Bronchial epithelial cell (primary cell): ENCODE data around the gene MMP25. TPM values are rescaled to one million over a fixed set of nuclear protein-coding genes. Genes with fewer than 3 reads are reported as not detected.

Source experiments
- DNase-seq: peaks from one replicate; pipeline ENCODE4 v3.0.0-alpha.2; 2010; ENCODE audit warnings: low read depth
- FAIRE-seq: peaks from 2 replicates; lab custom pipeline; 2011; peaks lifted over from hg19 to GRCh38; lab: Jason Lieb, UNC
- H3K27me3 ChIP-seq: 2 replicates; pipeline ENCODE4 v1.5.1; 2011; ENCODE audit warnings: low read length; ENCODE audit not compliant: control insufficient read depth, insufficient read depth
- H3K36me3 ChIP-seq: 2 replicates; pipeline ENCODE4 v1.5.1; 2011; ENCODE audit warnings: low read length; ENCODE audit not compliant: control insufficient read depth, insufficient read depth
- H3K4me3 ChIP-seq: 2 replicates; pipeline ENCODE4 v1.5.1; 2011; ENCODE audit warnings: mild to moderate bottlenecking, low read depth, low read length, control low read depth
- total RNA-seq: library from RNA; depleted of rRNA; stranded (reverse); fragments of >200 nt; gene quantifications from 2 replicates; pipeline ENCODE4 v1.2.1, GENCODE V29; 2014
- TF ChIP-seq, protein P1 (sequence below): IDR thresholded peaks from 2 replicates; pipeline ENCODE4 v1.5.1; 2011; ENCODE audit warnings: mild to moderate bottlenecking, moderate library complexity, low read length, control low read depth, inconsistent platforms; ENCODE audit not compliant: insufficient read depth, severe bottlenecking

MMP25 gene
- total RNA-seq, 1 donor from 2014 or later, result under 0.01 TPM

DNA sequence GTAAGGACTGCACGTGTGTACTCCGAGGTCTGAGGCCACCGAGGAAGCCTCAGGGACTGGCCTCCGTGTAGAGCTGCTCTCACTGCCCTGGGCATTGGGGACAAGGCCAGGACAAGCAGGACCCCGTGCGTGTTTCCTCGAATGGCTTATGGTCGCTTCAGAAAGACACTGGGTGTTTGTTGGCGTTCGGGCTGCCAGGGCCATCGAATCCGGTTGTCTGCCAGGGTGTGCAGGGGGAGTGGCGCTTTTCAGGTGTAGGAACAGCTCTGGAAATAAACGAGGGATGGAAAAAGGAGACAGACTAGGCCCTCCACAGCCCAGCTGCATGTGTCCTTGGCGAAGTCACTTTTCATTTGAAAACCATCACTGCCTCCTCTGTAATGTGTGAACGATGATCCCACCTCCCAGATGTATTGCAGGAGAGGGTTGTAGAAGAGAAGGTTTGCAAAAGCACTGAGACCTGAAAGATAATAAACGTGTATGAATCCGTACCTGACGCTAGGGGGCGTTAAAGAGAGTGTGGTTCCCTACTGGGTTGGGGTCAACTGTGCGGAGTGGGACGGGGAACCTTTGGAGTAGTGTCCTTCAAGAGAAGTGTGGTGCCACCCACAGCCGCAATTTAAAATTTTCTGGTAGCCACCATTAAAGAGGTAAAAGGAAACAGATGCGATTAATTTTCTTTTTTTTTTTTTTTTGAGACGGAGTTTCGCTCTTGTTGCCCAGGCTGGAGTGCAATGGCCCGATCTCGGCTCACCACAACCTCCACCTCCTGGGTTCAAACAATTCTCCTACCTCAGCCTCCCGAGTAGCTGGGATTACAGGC lies 54.9 kb downstream of the MMP25 start:
- H3K36me3 ChIP-seq, result no peaks in the 10 kb centered on the region
- no peak overlapping the region for H3K4me3 ChIP-seq
- no peaks in the 10 kb centered on the region for H3K27me3 ChIP-seq
- TF ChIP-seq, protein P1, sequence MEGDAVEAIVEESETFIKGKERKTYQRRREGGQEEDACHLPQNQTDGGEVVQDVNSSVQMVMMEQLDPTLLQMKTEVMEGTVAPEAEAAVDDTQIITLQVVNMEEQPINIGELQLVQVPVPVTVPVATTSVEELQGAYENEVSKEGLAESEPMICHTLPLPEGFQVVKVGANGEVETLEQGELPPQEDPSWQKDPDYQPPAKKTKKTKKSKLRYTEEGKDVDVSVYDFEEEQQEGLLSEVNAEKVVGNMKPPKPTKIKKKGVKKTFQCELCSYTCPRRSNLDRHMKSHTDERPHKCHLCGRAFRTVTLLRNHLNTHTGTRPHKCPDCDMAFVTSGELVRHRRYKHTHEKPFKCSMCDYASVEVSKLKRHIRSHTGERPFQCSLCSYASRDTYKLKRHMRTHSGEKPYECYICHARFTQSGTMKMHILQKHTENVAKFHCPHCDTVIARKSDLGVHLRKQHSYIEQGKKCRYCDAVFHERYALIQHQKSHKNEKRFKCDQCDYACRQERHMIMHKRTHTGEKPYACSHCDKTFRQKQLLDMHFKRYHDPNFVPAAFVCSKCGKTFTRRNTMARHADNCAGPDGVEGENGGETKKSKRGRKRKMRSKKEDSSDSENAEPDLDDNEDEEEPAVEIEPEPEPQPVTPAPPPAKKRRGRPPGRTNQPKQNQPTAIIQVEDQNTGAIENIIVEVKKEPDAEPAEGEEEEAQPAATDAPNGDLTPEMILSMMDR, result peak; percentile 63
- no peak for FAIRE-seq
- no peak for DNase-seq

DNA sequence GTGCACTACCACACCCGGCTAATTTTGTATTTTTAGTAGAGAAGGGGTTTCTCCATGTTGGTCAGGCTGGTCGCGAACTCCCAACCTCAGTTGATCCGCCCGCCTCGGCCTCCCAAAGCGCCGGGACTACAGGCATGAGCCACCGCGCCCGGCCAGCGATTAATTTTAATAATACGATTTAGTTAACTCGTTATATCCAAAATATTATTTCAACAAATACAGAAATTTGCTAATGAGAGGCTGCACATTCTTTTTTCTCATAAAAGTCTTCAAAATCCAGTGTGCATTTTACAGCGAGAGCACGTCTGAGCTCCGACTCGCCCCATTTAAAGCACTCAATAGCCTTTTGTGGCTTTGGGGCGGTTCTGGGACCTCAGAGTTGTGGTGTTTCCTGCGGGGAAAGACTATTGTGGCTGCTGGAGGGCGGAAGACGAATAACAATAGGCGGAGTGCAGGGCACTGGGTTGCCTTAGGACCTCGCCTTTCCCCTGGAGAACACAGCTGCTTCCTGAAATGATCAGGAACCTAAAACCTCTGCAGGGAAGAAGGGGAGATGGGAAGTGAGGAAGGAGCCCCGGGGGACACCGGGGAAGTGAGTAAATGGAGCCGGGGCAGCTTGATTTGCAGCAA lies 55.6 kb downstream of the MMP25 start:
- H3K4me3 ChIP-seq, result no peak overlapping the region
- FAIRE-seq, result no peak

DNA sequence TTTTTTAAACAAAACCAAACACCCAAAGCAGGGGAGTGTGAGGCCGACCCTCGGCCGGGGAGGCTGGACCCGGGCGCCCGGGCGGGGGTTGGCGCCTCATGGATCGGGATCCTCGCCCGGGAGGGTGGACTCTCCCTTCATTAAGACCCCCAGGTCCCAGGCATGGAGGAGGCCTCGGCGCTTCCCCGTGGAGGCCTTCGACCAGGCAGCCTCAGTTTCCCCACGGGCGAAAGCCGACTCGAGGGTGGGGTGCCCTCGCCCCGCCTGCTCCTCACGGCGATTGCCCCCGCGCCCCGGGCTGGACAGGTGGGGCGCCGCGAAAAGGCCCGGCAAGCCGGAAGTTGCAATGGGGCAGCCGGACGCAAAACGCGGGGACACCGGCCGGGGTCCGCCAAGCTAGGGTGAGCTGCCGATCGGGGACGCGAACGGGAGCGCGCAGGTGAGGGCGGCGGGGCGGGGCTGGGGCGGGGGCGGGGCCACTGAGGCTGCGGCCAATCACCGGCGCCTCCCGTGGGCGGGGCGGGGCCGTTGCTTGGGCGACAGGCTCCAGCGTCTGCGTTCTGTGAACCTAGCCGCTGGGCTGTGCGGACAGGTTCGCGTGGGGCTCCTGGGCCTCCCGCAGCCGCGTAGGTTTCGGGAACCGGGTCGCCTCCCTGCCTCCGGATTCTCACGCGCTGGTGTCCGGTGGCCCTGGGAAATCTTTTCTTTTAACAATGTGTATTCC lies 60.0 kb downstream of the MMP25 start:
- FAIRE-seq (no peak), DNase-seq (peak; percentile 55)
- TF ChIP-seq, protein P1, result no peak
- no peaks in the 10 kb centered on the region for H3K36me3 ChIP-seq
- peak overlapping the region; percentile 83 for H3K4me3 ChIP-seq
- no peaks in the 10 kb centered on the region for H3K27me3 ChIP-seq

More for the DNA sequence above, 55.6 kb downstream of the MMP25 start:
- Histone ChIP-seq H3K27me3 (no peaks in the 10 kb centered on the region), H3K36me3 (no peaks in the 10 kb centered on the region)
- TF ChIP-seq, protein P1, result no peak
- DNase-seq, result no peak

Other genes with a start within 250 kb of the MMP25 start
- not detected in 2 replicates for gene PRSS41, start 248.1 kb upstream of the MMP25 start, total RNA-seq
- gene PRSS21, start 229.3 kb upstream of the MMP25 start, total RNA-seq, result 2.8 and 4.5 TPM in 2 replicates
- 0.53 and 0.90 TPM in 2 replicates for gene ZG16B, start 216.3 kb upstream of the MMP25 start, total RNA-seq
- gene PRSS22, start 188.4 kb upstream of the MMP25 start, total RNA-seq, result 9.2 and 16.9 TPM in 2 replicates
- 63.7 and 76.0 TPM in 2 replicates for gene FLYWCH2, start 163.3 kb upstream of the MMP25 start, total RNA-seq
- 41.9 and 96.5 TPM in 2 replicates for gene FLYWCH1, start 134.6 kb upstream of the MMP25 start, total RNA-seq
- gene KREMEN2, start 82.3 kb upstream of the MMP25 start, total RNA-seq, result 1.1 and 1.2 TPM in 2 replicates
- gene PAQR4, start 77.2 kb upstream of the MMP25 start, total RNA-seq, result 5.3 and 5.5 TPM in 2 replicates
- 0.26 and 0.51 TPM in 2 replicates for gene PKMYT1, start 66.1 kb upstream of the MMP25 start, total RNA-seq
- gene CLDN9, start 33.6 kb upstream of the MMP25 start, total RNA-seq, result under 0.01 and 0.13 TPM in 2 replicates
- gene CLDN6, start 28.4 kb upstream of the MMP25 start, total RNA-seq, result not detected in 2 replicates
- 440 and 686 TPM in 2 replicates for gene TNFRSF12A, start 26.2 kb upstream of the MMP25 start, total RNA-seq
- 1.1 and 5.6 TPM in 2 replicates for gene HCFC1R1, start 22.6 kb upstream of the MMP25 start, total RNA-seq
- 23.7 and 28.4 TPM in 2 replicates for gene THOC6, start 22.5 kb upstream of the MMP25 start, total RNA-seq
- gene BICDL2, start 9.6 kb upstream of the MMP25 start, total RNA-seq, result 24.5 and 56.1 TPM in 2 replicates
- gene IL32, start 19.1 kb downstream of the MMP25 start, total RNA-seq, result 0.53 and 2.8 TPM in 2 replicates
- gene ZSCAN10, start 52.7 kb downstream of the MMP25 start, total RNA-seq, result not detected in 2 replicates
- 17.5 and 22.4 TPM in 2 replicates for gene ZNF205, start 66.0 kb downstream of the MMP25 start, total RNA-seq
- gene ZNF213, start 88.5 kb downstream of the MMP25 start, total RNA-seq, result 7.6 and 10.6 TPM in 2 replicates
- not detected in 2 replicates for gene OR1F1, start 141.6 kb downstream of the MMP25 start, total RNA-seq
- gene ZNF200, start 188.6 kb downstream of the MMP25 start, total RNA-seq, result 9.5 and 9.9 TPM in 2 replicates
- not detected in 2 replicates for gene MEFV, start 210.1 kb downstream of the MMP25 start, total RNA-seq
- gene ZNF263, start 236.9 kb downstream of the MMP25 start, total RNA-seq, result 46.6 and 60.6 TPM in 2 replicates